Stimulated activated CD8-positive, alpha-beta memory T cell treated with anti-CD3 and anti-CD28 coated beads, Interleukin-7, amount 100 ng/mL, for 1 hour (primary cell): Measurements from ENCODE around the gene GLCE.

Experiments
- DNase-seq, 2 donors: peaks; one replicate each; pipeline ENCODE4 v3.0.0-alpha.2; 2020; ENCODE audit warnings: low read depth in 2 of 2

Gene GLCE

GRCh38 chr15:69160141-69160993 is at the start of gene GLCE:
TSS of gene GLCE (plus strand) at chr15:69160635. CDS start at chr15:69255807, 95,172 bp downstream.
- peak; percentile 79 to 82 for DNase-seq

GRCh38 chr15:69114331-69114928 is 46.0 kb upstream of the GLCE start:
- no peak for DNase-seq

- no peak for DNase-seq
Observed at GRCh38 chr15:69115031-69115430, 45.4 kb upstream of the GLCE start.

- no peak for DNase-seq
Observed at GRCh38 chr15:69116391-69116790, 44.0 kb upstream of the GLCE start.

- no peak for DNase-seq
Observed at GRCh38 chr15:69117431-69117871, 43.0 kb upstream of the GLCE start.

- no peak for DNase-seq
Observed at GRCh38 chr15:69118089-69118488, 42.3 kb upstream of the GLCE start.

GRCh38 chr15:69119001-69119400 is 41.4 kb upstream of the GLCE start:
- DNase-seq: no peak

GRCh38 chr15:69119683-69120395 is 40.6 kb upstream of the GLCE start:
- DNase-seq: no peak

GRCh38 chr15:69120732-69121131 is 39.7 kb upstream of the GLCE start:
- no peak for DNase-seq

GRCh38 chr15:69121198-69121828 is 39.1 kb upstream of the GLCE start:
- no peak for DNase-seq

GRCh38 chr15:69125236-69125635 is 35.2 kb upstream of the GLCE start:
- DNase-seq: no peak

- no peak for DNase-seq
Observed at GRCh38 chr15:69126054-69126469, 34.4 kb upstream of the GLCE start.

GRCh38 chr15:69127306-69127705 is 33.1 kb upstream of the GLCE start:
- DNase-seq: no peak

GRCh38 chr15:69128667-69129311 is 31.6 kb upstream of the GLCE start:
- DNase-seq: no peak

- DNase-seq: no peak
Observed at GRCh38 chr15:69131362-69132220, 28.8 kb upstream of the GLCE start.

GRCh38 chr15:69132430-69132829 is 28.0 kb upstream of the GLCE start:
- DNase-seq: no peak

- DNase-seq: no peak
Observed at GRCh38 chr15:69132977-69133861, 27.2 kb upstream of the GLCE start.

- no peak for DNase-seq
Observed at GRCh38 chr15:69133862-69134519, 26.4 kb upstream of the GLCE start.

- DNase-seq: no peak
Observed at GRCh38 chr15:69134791-69135190, 25.6 kb upstream of the GLCE start.
